Measurements from ENCODE around the gene B3GNT8.

DNA sequence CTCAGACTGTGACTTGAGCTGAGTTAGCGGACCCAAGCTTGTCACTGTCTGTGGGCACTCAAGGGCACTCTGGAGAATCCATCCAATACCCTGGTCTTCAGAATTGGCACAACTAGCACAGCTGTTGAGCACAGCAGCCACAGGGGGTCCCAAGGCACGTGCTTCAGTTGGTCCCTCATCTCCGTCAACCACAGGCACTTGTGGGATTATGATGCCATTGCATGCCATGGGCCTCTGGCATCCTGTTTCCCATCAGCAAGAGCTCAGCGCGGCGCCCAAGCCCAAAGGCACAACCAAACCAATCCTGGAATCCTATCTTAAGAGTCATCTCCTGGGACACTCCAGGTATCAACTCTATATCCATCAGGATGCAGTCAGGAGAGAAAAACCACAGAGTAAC lies 3.7 kb upstream of the B3GNT8 start:
- no peak for TF ChIP-seq CTCF (conservative IDR thresholded peaks at IDR 0.05; ENCODE audit: low read depth in 2 of 2)
- TF ChIP-seq EZH2phosphoT487 (IDR thresholded peaks at IDR 0.05; ENCODE audit: unreplicated experiment) = no peak
- no peak for TF ChIP-seq EZH2 (IDR thresholded peaks at IDR 0.05; ENCODE audit: low read depth, unreplicated experiment)
- no peak for TF ChIP-seq POLR2AphosphoS5 (IDR thresholded peaks at IDR 0.05; ENCODE audit: low read depth)
- no peak for TF ChIP-seq ZNF114 (CRISPR knock-in tag; IDR thresholded peaks at IDR 0.05)
- no peak for TF ChIP-seq REST (IDR thresholded peaks at IDR 0.05; ENCODE audit: unreplicated experiment)
- TF ChIP-seq CREB1 (CRISPR knock-in tag; IDR thresholded peaks at IDR 0.05; ENCODE audit: low read depth) = no peak
- no peak for TF ChIP-seq ETS1 (IDR thresholded peaks at IDR 0.05)
- TF ChIP-seq STAT1 (IDR thresholded peaks at IDR 0.05; ENCODE audit: unreplicated experiment) = no peak
- TF ChIP-seq ZNF331 (CRISPR knock-in tag; IDR thresholded peaks at IDR 0.05; ENCODE audit: low read depth) = no peak
- TF ChIP-seq JUNB (IDR thresholded peaks at IDR 0.05; ENCODE audit: unreplicated experiment) = no peak
- TF ChIP-seq, protein P1, sequence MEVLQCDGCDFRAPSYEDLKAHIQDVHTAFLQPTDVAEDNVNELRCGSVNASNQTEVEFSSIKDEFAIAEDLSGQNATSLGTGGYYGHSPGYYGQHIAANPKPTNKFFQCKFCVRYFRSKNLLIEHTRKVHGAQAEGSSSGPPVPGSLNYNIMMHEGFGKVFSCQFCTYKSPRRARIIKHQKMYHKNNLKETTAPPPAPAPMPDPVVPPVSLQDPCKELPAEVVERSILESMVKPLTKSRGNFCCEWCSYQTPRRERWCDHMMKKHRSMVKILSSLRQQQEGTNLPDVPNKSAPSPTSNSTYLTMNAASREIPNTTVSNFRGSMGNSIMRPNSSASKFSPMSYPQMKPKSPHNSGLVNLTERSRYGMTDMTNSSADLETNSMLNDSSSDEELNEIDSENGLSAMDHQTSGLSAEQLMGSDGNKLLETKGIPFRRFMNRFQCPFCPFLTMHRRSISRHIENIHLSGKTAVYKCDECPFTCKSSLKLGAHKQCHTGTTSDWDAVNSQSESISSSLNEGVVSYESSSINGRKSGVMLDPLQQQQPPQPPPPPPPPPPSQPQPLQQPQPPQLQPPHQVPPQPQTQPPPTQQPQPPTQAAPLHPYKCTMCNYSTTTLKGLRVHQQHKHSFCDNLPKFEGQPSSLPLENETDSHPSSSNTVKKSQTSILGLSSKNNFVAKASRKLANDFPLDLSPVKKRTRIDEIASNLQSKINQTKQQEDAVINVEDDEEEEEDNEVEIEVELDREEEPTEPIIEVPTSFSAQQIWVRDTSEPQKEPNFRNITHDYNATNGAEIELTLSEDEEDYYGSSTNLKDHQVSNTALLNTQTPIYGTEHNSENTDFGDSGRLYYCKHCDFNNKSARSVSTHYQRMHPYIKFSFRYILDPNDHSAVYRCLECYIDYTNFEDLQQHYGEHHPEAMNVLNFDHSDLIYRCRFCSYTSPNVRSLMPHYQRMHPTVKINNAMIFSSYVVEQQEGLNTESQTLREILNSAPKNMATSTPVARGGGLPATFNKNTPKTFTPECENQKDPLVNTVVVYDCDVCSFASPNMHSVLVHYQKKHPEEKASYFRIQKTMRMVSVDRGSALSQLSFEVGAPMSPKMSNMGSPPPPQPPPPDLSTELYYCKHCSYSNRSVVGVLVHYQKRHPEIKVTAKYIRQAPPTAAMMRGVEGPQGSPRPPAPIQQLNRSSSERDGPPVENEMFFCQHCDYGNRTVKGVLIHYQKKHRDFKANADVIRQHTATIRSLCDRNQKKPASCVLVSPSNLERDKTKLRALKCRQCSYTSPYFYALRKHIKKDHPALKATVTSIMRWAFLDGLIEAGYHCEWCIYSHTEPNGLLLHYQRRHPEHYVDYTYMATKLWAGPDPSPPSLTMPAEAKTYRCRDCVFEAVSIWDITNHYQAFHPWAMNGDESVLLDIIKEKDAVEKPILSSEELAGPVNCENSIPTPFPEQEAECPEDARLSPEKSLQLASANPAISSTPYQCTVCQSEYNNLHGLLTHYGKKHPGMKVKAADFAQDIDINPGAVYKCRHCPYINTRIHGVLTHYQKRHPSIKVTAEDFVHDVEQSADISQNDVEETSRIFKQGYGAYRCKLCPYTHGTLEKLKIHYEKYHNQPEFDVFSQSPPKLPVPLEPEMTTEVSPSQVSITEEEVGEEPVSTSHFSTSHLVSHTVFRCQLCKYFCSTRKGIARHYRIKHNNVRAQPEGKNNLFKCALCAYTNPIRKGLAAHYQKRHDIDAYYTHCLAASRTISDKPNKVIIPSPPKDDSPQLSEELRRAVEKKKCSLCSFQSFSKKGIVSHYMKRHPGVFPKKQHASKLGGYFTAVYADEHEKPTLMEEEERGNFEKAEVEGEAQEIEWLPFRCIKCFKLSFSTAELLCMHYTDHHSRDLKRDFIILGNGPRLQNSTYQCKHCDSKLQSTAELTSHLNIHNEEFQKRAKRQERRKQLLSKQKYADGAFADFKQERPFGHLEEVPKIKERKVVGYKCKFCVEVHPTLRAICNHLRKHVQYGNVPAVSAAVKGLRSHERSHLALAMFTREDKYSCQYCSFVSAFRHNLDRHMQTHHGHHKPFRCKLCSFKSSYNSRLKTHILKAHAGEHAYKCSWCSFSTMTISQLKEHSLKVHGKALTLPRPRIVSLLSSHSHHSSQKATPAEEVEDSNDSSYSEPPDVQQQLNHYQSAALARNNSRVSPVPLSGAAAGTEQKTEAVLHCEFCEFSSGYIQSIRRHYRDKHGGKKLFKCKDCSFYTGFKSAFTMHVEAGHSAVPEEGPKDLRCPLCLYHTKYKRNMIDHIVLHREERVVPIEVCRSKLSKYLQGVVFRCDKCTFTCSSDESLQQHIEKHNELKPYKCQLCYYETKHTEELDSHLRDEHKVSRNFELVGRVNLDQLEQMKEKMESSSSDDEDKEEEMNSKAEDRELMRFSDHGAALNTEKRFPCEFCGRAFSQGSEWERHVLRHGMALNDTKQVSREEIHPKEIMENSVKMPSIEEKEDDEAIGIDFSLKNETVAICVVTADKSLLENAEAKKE (CRISPR knock-in tag; IDR thresholded peaks at IDR 0.05) = no peak

All from GM23338 (cell line).